ENCODE results near the gene TCF12.

The TCF12 gene

DNA sequence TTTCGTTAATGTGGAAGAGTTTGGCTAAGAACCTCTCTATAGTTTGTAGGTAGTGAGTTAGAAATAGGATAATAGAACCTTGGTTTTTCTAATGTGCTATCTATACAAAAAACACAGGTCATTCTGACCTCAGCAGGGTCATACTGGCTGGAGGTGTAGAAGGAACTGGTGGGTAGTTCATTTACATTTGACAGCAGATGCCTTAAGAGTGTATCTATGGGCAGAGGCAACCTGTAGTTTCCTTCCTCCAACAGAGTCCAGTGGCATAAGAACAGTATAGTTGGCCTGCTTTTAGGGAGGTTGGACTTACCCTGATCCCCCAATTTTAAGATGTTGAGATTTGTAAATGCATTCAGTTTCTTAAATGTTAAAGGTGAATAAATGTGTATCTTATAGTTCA lies 152.2 kb downstream of the TCF12 start:
- TF ChIP-seq, protein P1, sequence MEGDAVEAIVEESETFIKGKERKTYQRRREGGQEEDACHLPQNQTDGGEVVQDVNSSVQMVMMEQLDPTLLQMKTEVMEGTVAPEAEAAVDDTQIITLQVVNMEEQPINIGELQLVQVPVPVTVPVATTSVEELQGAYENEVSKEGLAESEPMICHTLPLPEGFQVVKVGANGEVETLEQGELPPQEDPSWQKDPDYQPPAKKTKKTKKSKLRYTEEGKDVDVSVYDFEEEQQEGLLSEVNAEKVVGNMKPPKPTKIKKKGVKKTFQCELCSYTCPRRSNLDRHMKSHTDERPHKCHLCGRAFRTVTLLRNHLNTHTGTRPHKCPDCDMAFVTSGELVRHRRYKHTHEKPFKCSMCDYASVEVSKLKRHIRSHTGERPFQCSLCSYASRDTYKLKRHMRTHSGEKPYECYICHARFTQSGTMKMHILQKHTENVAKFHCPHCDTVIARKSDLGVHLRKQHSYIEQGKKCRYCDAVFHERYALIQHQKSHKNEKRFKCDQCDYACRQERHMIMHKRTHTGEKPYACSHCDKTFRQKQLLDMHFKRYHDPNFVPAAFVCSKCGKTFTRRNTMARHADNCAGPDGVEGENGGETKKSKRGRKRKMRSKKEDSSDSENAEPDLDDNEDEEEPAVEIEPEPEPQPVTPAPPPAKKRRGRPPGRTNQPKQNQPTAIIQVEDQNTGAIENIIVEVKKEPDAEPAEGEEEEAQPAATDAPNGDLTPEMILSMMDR (IDR thresholded peaks at IDR 0.05; ENCODE audit: insufficient read depth, missing control alignments) = no peak
- DNase-seq (ENCODE audit: insufficient read length, low spot score) (no peak), FAIRE-seq (no peak)

DNA sequence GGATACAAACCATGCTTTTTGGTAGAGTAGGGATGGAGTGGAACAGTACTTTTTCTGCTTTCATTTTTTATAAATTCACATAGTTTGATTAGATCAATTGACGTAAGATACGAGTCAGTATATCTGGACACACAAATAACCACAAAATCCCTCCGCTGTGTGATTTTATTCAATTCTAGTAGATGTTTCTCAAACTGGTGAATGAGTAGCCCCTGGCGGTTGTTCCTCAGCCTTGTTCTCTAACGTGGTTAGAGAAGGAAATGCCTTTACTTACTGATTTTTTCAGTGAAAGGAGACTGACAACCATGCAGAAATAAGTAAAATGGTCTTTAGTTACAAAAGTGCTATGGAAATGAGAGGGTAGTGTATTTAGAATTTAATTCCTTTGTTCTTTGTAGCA lies 161.0 kb downstream of the TCF12 start:
- FAIRE-seq (no peak), DNase-seq (ENCODE audit: insufficient read length, low spot score) (no peak)
- TF ChIP-seq, protein P1 (IDR thresholded peaks at IDR 0.05; ENCODE audit: insufficient read depth, missing control alignments) = no peak

DNA sequence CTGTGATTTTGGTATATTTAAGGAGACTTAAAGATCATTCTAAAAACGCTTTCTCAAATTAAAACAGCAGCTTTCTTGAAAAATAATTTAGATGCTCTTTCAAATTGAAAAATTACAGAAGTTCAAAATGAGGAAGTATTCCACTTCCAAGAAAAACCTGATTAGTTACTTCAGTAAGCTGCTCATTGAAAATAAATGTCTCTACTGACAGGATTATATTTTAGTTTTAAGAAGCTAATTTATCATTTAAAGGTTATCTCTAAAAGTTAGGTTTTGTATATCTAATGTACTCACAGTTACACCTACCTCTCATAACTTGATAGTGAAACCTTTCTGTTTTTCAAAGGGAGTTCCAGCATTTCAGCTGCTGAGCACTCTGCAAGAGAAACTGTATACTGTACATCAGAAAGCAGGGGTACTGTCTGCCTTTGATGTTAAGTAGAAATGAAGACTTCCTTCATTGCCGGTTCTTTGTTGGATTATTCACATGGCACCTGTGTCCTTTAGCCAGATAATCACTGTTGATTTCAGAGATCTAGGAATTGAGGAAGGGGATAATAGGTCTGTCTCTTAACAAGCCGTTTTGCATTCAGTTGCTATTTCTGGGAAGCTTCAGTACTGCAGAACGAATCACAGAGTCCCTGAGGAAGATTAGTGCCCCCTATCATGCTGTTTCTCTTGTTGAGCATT lies 161.6 kb downstream of the TCF12 start:
- FAIRE-seq (no peak), DNase-seq (ENCODE audit: insufficient read length, low spot score) (no peak)
- TF ChIP-seq, protein P1 (IDR thresholded peaks at IDR 0.05; ENCODE audit: insufficient read depth, missing control alignments) = peak; percentile 3

DNA sequence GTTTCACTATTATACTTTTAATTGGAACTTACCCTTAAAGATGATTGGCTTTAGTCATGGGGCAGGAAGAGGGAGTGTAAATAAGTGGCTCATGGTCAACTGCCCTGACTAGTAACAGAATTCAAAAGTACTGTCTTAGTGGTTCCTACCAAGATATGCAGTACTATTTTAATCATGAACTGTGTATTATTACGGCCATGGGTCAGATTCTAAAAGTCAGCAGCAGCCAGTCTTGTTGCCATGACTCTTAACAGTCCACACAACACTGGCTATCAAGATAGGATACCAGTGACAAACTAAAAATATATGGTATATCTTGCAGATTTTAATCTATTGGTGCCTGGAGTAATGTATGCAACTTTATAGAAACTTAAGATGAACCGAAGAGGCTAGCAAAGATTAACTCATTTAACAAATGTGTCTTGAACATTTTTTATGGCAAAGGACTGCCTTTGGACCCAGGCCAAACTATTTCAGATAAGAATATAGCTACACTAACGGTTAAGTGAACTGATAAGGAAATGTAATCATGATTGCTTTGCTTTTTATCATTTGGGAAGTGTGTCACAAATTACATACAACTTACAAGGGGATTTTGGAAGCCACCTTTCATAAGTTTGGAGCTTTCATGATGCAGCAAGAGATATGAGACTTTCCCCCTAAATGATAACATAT lies 163.7 kb downstream of the TCF12 start:
- FAIRE-seq (no peak), DNase-seq (ENCODE audit: insufficient read length, low spot score) (no peak)
- TF ChIP-seq, protein P1 (IDR thresholded peaks at IDR 0.05; ENCODE audit: insufficient read depth, missing control alignments) = no peak

DNA sequence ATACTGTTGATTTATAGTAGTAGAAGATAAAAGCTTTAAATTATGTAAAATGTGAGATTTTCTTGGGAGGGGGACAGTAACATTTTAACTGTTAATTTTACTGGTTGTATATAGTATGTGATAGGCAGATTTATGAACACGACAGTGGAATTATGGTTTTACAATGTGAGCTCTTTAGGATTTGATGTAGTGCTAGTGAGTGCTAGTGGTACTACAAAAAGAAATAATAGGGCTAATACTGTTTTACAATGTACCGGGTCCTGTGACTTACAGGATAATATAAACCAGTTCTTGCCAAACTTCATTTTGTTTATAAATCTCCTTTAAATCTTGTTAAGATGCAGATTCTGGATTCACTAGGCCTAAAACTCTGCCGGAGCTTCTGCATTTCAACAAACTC lies 165.7 kb downstream of the TCF12 start:
- DNase-seq (ENCODE audit: insufficient read length, low spot score) (no peak), FAIRE-seq (no peak)
- TF ChIP-seq, protein P1 (IDR thresholded peaks at IDR 0.05; ENCODE audit: insufficient read depth, missing control alignments) = no peak

DNA sequence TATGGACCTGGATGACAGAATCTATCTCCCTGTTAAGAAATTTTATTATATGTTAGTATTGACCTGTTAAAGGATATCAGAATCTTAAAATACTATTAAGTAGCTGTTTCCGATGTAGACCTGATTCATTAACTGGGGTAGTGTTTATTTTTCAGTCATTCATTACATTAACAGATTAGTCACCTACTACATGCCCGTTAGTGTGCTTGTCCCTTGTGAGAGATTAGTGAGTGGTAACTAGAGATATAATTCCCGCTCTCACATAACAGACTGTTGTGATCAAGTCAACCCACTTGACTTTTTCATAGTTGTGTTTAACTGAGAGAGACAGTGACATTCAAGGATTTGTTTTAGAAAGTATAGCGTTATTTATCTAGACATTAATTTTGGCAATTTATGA lies 166.8 kb downstream of the TCF12 start:
- DNase-seq (ENCODE audit: insufficient read length, low spot score) = no peak
- no peak for FAIRE-seq
- TF ChIP-seq, protein P1 (IDR thresholded peaks at IDR 0.05; ENCODE audit: insufficient read depth, missing control alignments) = no peak

DNA sequence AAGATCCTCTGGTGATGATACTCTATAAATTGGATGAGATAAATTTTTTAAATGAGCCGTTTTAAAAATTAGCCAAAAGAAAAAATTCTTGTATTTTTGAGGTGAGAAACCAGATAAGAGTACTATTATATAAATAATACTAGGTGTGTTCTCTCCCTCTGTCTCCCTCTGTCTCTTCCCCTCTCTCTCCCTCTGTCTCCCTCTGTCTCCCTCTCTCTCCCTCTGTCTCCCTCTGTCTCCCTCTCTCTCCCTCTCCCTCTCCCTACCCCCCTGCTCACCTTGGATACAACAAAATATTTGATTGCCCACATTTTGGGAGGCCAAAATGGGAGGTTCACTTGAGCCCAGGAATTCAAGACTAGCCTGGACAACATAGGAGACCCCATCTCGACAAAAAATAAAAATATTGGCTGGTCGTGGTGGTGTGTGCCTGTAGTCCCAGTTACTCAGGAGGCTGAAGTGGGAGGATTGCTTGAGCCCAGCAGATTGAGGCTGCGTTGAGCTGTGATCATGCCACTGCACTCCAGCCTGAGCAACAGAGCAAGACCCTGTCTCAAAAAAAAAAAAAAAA lies 168.5 kb downstream of the TCF12 start:
- DNase-seq (ENCODE audit: insufficient read length, low spot score) (no peak), FAIRE-seq (no peak)
- TF ChIP-seq, protein P1 (IDR thresholded peaks at IDR 0.05; ENCODE audit: insufficient read depth, missing control alignments) = no peak
